ENCODE results near the gene BANF2.

BANF2 gene

GRCh38 chr20:17710379-17711266, 10.9 kb downstream of the BANF2 start:
- no peak for DNase-seq (ENCODE audit: low spot score)

- no peak for DNase-seq (ENCODE audit: low spot score)
These were observed 11.5 kb downstream of the BANF2 start for GRCh38 chr20:17711267-17711627.

GRCh38 chr20:17712201-17712600, 12.4 kb downstream of the BANF2 start:
- no peak for DNase-seq (ENCODE audit: low spot score)

- DNase-seq (ENCODE audit: low spot score): no peak
These were observed 12.9 kb downstream of the BANF2 start for GRCh38 chr20:17712708-17713107.

- no peak for DNase-seq (ENCODE audit: low spot score)
These were observed 14.8 kb downstream of the BANF2 start for GRCh38 chr20:17714597-17714996.

GRCh38 chr20:17715075-17715474, 15.3 kb downstream of the BANF2 start:
- no peak for DNase-seq (ENCODE audit: low spot score)

GRCh38 chr20:17716331-17716730, 16.6 kb downstream of the BANF2 start:
- no peak for DNase-seq (ENCODE audit: low spot score)

- no peak for DNase-seq (ENCODE audit: low spot score)
These were observed 21.0 kb downstream of the BANF2 start for GRCh38 chr20:17720755-17721154.

GRCh38 chr20:17721802-17722486, 22.2 kb downstream of the BANF2 start:
- no peak for DNase-seq (ENCODE audit: low spot score)

- DNase-seq (ENCODE audit: low spot score): no peak
These were observed 22.9 kb downstream of the BANF2 start for GRCh38 chr20:17722493-17723300.

GRCh38 chr20:17723301-17723691, 23.5 kb downstream of the BANF2 start:
- no peak for DNase-seq (ENCODE audit: low spot score)

GRCh38 chr20:17725094-17725835, 25.5 kb downstream of the BANF2 start:
- DNase-seq (ENCODE audit: low spot score): no peak

- no peak for DNase-seq (ENCODE audit: low spot score)
These were observed 27.1 kb downstream of the BANF2 start for GRCh38 chr20:17726902-17727301.

GRCh38 chr20:17727351-17727750, 27.6 kb downstream of the BANF2 start:
- no peak for DNase-seq (ENCODE audit: low spot score)

- no peak for DNase-seq (ENCODE audit: low spot score)
These were observed 28.3 kb downstream of the BANF2 start for GRCh38 chr20:17728074-17728473.

- DNase-seq (ENCODE audit: low spot score): no peak
These were observed 30.3 kb downstream of the BANF2 start for GRCh38 chr20:17730071-17730470.

GRCh38 chr20:17731233-17731632, 31.5 kb downstream of the BANF2 start:
- DNase-seq (ENCODE audit: low spot score): no peak

GRCh38 chr20:17732907-17733521, 33.2 kb downstream of the BANF2 start:
- no peak for DNase-seq (ENCODE audit: low spot score)

- no peak for DNase-seq (ENCODE audit: low spot score)
These were observed 34.1 kb downstream of the BANF2 start for GRCh38 chr20:17733767-17734304.

- DNase-seq (ENCODE audit: low spot score): no peak
These were observed 34.6 kb downstream of the BANF2 start for GRCh38 chr20:17734374-17734773.

GRCh38 chr20:17735206-17735804, 35.5 kb downstream of the BANF2 start:
- no peak for DNase-seq (ENCODE audit: low spot score)
